Stimulated activated naive CD8-positive, alpha-beta T cell treated with anti-CD3 and anti-CD28 coated beads, Interleukin-15, Interleukin-2, amounts not matched to agents 100 U/mL and 50 U/mL, for 24 hours (primary cell): ENCODE data around the gene CDR2L.
"Not testable (repeated sequence)": the region's sequence is repeated elsewhere in the genome, so short reads cannot be mapped to it uniquely, and the experiment has no call there.

Experiments used
- ATAC-seq: fragments of 150-1000 bp; cut with Tn5 transposase; one replicate; pipeline ENCODE4 v1.10.0; 2021
- DNase-seq: peaks from one replicate; pipeline ENCODE4 v3.0.0; 2021

The CDR2L gene

GRCh38 chr17:75011401-75012095, 24.1 kb downstream of the CDR2L start:
- DNase-seq (no peak), ATAC-seq (no peak)

DNA sequence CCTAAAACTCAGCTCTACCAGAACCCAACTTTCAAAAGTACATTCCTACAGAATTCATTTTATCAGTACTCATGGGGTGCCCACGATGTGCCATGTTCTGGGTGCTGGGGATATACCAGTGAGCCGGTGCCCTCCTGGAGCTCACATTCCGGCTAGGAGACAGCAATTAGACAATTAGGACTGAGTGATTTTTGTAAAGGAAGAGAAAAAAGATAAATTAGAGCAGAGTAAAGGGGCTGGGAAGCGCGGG, 24.6 kb downstream of the CDR2L start:
- ATAC-seq, result no peak
- DNase-seq, result no peak

- ATAC-seq, result peak; percentile 94
- DNase-seq, result peak; percentile 88
Observed at GRCh38 chr17:75012346-75013091, 25.1 kb downstream of the CDR2L start, which contains the start of gene MRPL58. Gene MRPL58, plus strand, starts transcription at chr17:75012670. Its CDS starts 17 bp downstream, at chr17:75012687.

DNA sequence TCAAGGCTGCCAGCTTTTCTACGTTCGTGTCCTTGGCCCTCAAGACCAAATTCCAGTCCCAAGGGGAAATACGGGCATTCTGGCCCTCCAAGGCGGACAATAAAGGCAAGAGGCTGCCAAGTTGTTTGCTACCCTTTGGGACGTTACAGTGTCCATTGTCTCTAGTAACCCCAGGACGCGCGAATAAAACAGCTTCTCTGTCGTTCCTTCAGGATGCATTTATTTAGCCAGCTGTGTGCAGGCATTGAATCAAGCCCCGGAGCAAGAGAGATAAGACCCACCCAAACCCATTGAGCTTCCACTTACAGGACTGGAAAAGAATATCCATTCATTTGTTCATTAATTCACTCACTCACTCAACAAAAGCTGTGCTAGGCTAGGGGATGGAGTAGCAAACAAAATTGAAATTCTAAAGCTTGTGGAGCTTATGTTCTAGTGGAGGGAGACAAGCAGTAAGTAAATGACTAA, 25.7 kb downstream of the CDR2L start:
- ATAC-seq (no peak), DNase-seq (no peak)

GRCh38 chr17:75019146-75019545, 31.7 kb downstream of the CDR2L start:
- DNase-seq (no peak), ATAC-seq (no peak)

GRCh38 chr17:75019710-75020109, 32.3 kb downstream of the CDR2L start:
- ATAC-seq, result no peak
- DNase-seq, result no peak

- ATAC-seq (no peak), DNase-seq (no peak)
Observed at GRCh38 chr17:75020331-75021110, 33.1 kb downstream of the CDR2L start.

DNA sequence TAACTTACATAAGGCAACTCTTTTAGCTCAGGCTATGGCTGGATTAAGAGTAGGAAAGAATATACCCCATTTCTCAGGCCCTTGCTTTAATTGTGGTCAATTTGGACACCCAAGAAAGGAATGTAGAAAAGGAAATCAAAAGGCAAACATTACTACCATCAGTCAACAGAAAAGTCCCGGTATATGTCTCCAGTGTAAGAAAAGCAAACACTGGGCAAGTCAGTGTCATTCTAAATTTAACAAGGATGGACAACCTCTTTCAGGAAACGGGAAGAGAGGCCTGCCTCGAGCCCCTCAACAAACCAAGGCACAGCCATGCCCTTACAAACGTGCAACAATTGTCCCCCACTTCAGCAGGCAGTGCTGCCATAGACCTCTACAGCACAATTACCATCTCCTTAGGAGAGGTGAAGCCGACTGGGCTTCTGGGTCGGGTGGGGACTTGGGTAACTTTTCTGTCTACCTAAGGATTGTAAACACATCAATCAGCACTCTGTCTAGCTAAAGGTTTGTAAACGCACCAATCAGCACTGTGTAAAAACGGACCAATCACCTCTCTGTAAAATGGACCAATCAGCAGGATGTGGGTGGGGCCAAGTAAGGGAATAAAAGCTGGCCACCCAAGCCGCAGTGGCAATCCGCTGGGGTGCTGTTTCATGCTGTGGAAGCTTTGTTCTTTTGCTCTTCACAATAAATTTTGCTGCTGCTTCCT, 37.4 kb downstream of the CDR2L start:
- ATAC-seq, result no peak
- DNase-seq, result no peak

- not testable (repeated sequence) for ATAC-seq, DNase-seq
Observed at GRCh38 chr17:75025398-75025734, 37.9 kb downstream of the CDR2L start.

GRCh38 chr17:75026650-75027049, 39.2 kb downstream of the CDR2L start:
- DNase-seq, result not testable (repeated sequence)

DNA sequence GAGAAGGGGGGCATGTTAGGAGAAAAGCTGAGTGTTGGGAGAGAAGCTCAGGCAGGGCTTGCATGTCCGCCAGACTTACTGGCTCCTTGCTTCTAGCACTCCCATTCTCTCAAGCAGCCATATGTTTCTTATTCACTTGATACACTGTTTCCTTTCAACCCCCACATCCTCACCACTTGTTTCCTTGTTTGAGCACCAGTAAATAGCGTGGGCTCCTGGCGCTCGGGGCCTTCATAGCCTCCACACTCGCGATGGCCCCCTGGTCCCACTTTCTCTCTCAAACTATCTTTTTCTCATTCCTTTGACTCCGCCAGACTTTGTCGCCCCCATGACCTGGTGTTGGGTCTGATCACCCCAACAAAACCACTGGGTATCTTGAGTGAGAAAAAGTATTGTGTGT, 42.7 kb downstream of the CDR2L start:
- ATAC-seq (no peak), DNase-seq (no peak)

More at GRCh38 chr17:75026650-75027049, 39.2 kb downstream of the CDR2L start:
- ATAC-seq, result not testable (repeated sequence)

DNA sequence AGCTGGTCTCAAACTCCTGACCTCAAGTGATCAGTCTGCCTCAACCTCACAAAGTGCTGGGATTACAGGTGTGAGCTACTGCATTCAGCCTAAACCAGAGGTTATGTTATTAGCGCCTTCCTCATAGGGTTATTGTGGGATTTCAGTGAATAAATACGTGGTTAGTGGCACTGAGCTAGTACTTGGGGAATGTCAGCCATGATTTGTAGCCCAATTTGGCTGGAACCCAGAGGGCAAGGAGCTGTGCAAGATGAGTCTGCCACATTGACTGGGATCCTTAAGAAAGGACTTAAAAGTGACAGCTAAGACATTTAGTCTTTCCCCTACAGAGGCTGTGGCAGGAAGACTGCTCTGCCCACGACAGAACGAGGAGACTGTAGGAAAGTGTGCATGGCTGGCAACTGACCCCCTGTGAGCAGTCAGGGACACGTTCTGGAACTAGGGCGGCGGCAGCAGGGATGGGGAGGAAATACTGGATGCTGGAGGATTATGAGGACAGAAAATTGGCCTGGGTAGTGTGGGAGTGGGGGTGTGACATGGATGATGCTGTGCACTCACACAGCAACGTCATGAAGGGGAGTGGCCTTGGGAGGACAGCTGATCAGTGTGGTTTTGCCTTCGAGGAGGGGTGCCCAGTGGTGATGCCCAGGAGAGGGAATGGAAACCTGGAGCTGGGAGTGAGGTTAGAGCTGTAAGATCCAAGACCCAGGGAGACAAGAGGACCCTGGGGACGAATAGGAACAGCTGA, 44.7 kb downstream of the CDR2L start:
- DNase-seq (peak; percentile 67), ATAC-seq (no peak)

DNA sequence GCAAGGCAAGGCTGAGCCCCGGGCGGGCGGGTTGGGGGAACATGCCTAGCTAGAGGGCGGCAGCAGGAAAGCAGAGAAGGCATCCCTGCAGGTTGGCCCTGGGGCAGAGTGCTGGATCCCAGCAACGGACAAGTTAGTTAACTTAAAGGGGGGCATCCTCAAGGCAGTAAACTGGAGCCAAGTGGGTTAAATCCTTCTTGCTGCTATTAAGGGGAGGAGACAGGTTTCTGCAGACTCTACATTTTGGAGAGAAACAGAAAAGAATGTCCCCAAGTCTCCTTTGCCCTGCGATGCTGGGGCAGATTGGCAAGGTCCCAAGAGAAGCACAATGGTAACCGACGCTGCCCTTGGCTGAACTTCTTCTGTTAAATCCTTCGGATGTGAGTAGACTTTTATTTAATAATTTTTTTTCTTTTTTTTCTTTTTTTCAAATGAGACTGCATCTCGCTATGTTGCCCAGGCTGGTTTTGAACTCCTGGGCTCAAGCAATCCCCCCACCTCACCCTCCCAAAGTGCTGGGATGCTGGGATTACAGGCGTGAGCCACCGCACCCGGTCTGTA, 45.4 kb downstream of the CDR2L start:
- DNase-seq, result no peak
- ATAC-seq, result no peak

- peak; percentile 41 for ATAC-seq
- DNase-seq, result peak; percentile 95
Observed at GRCh38 chr17:75033346-75034235, 46.2 kb downstream of the CDR2L start.

- ATAC-seq (peak; percentile 67), DNase-seq (peak; percentile 96)
Observed at GRCh38 chr17:75034236-75034908, 46.9 kb downstream of the CDR2L start.

DNA sequence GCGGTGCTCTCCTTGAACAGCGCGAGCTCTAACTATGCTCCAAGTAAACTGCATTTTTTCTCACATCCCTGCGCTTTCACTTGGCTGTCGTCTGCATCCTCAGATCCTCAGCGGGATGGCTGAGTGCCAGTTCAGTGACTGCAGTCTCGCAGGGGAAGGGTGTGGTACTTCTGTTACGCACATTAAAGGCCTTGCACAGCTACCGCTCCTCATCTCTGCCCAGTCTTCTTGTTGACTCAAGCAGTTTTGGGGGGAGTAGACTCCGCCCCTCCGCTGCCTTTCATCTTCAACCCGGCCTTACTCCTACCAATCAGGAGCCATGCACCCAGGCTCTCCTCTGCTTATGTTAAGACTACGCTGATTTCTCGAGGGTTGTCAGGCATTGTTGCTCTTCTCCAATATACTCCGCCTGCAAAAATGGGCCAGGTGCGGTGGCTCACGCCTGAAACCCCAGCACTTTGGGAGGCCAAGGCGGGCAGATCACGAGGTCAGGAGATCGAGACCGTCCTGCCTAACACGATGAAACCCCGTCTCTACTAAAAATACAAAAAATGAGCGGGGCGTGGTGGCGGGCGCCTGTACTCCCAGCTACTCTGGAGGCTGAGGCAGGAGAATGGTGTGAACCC, 49.3 kb downstream of the CDR2L start:
- ATAC-seq, result peak; percentile 57
- peak; percentile 70 for DNase-seq

DNA sequence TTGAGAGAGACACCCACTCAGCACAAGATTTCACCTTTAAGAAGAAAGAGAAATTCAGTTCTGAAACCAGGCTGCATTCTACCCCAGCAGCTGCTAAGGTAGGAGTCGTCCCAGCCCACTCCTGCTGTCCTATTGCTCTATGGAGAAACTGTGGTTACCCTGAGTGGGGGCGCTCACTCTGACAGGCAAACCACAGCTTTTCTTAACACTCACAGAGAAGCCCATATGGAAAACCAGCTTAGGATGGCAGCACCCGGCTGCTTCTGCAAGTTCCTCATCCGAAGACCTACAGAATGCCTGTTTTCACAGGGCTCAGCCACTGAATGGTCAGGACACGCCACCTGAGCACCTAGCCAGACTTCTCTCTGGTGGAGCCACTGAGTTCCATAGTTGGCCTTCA, 51.8 kb downstream of the CDR2L start:
- DNase-seq (no peak), ATAC-seq (no peak)

GRCh38 chr17:75041656-75042280, 54.3 kb downstream of the CDR2L start:
- DNase-seq, result no peak
- no peak for ATAC-seq

DNA sequence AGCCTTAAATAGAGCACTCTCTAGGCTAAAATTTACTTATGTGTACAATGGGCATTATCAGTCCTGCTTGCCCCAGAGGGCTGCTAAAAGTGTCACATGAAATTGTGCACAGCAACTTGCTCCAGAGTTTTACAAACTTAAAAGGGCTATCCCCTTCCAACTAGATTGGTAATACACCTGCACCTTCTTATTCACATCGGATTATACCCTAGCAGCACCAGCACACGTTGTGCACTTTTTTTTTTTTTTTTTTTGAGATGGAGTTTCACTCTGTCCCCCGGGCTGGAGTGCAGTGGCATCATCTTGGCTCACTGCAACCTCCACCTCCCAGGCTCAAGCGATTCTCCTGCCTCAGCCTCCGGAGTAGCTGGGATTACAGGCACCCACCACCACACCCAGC, 56.4 kb downstream of the CDR2L start:
- not testable (repeated sequence) for ATAC-seq, DNase-seq
